Glutamatergic neuron (in vitro differentiated cells): ENCODE results near the gene PEX10. TPM values are rescaled to one million over a fixed set of nuclear protein-coding genes. Genes with fewer than 3 reads are reported as not detected.

Source experiments
- DNase-seq: peaks from one replicate; pipeline ENCODE4 v3.0.0; 2022
- H3K27ac Mint-ChIP-seq: one replicate; pipeline ENCODE4 v1.8.0; 2020; ENCODE audit warnings: mild to moderate bottlenecking, mixed read lengths, inconsistent platforms; ENCODE audit not compliant: unreplicated experiment
- H3K27me3 Mint-ChIP-seq: one replicate; pipeline ENCODE4 v1.8.0; 2020; ENCODE audit warnings: mild to moderate bottlenecking, moderate library complexity, mixed read lengths, inconsistent platforms; ENCODE audit not compliant: unreplicated experiment
- H3K36me3 Mint-ChIP-seq: one replicate; pipeline ENCODE4 v1.8.0; 2020; ENCODE audit warnings: mild to moderate bottlenecking, mixed read lengths, inconsistent platforms; ENCODE audit not compliant: unreplicated experiment
- H3K4me1 Mint-ChIP-seq: one replicate; pipeline ENCODE4 v1.8.0; 2020; ENCODE audit warnings: mild to moderate bottlenecking, low read depth, mixed read lengths, inconsistent platforms; ENCODE audit not compliant: unreplicated experiment
- H3K4me3 Mint-ChIP-seq: one replicate; pipeline ENCODE4 v1.8.0; 2020; ENCODE audit warnings: mild to moderate bottlenecking, mixed read lengths, inconsistent platforms; ENCODE audit not compliant: unreplicated experiment
- H3K9me3 Mint-ChIP-seq: one replicate; pipeline ENCODE4 v1.8.0; 2020; ENCODE audit warnings: mild to moderate bottlenecking, moderate library complexity, mixed read lengths, inconsistent platforms; ENCODE audit not compliant: unreplicated experiment
- total RNA-seq: library from RNA; stranded (reverse); fragmentation: NEBNext Ultra II Directional; extraction: Animal tissue kit (Norgen Biotek cat#: 25700); gene quantifications from one replicate; pipeline ENCODE4 v1.2.1, GENCODE V29; 2021; ENCODE audit not compliant: unreplicated experiment
- TF ChIP-seq, protein P1 (sequence below): fragments of 200-600 bp; sonication (generic); IDR thresholded peaks from one replicate; pipeline ENCODE4 v1.5.0; 2021; ENCODE audit not compliant: partially characterized antibody, unreplicated experiment

Gene PEX10
- total RNA-seq, 1 donor from 2014 or later: 14.0 TPM

GRCh38 chr1:2439369-2439768, 27.0 kb upstream of the PEX10 start:
- Mint-ChIP-seq H3K27me3 (peaks cover 4% of the 10 kb centered on the region), H3K36me3 (no peaks in the 10 kb centered on the region), H3K9me3 (peaks cover 4% of the 10 kb centered on the region), H3K4me3 (no peak overlapping the region), H3K27ac (peak overlapping the region; percentile 72), H3K4me1 (peaks cover 11% of the 10 kb centered on the region)
- TF ChIP-seq, protein P1, sequence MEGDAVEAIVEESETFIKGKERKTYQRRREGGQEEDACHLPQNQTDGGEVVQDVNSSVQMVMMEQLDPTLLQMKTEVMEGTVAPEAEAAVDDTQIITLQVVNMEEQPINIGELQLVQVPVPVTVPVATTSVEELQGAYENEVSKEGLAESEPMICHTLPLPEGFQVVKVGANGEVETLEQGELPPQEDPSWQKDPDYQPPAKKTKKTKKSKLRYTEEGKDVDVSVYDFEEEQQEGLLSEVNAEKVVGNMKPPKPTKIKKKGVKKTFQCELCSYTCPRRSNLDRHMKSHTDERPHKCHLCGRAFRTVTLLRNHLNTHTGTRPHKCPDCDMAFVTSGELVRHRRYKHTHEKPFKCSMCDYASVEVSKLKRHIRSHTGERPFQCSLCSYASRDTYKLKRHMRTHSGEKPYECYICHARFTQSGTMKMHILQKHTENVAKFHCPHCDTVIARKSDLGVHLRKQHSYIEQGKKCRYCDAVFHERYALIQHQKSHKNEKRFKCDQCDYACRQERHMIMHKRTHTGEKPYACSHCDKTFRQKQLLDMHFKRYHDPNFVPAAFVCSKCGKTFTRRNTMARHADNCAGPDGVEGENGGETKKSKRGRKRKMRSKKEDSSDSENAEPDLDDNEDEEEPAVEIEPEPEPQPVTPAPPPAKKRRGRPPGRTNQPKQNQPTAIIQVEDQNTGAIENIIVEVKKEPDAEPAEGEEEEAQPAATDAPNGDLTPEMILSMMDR: no peak
- DNase-seq: peak; percentile 56

- H3K36me3 Mint-ChIP-seq: no peaks in the 10 kb centered on the region
- no peak overlapping the region for H3K27ac Mint-ChIP-seq
- H3K4me3 Mint-ChIP-seq: no peak overlapping the region
- peaks cover 11% of the 10 kb centered on the region for H3K4me1 Mint-ChIP-seq
- H3K9me3 Mint-ChIP-seq: peaks cover 4% of the 10 kb centered on the region
- DNase-seq: no peak
- TF ChIP-seq, protein P1: no peak
- peaks cover 4% of the 10 kb centered on the region for H3K27me3 Mint-ChIP-seq
Observed at GRCh38 chr1:2438641-2439040, 26.3 kb upstream of the PEX10 start.

- no peak overlapping the region for H3K27ac Mint-ChIP-seq
- no peak for DNase-seq
- TF ChIP-seq, protein P1: no peak
- peaks cover 14% of the 10 kb centered on the region for H3K4me1 Mint-ChIP-seq
- peaks cover 4% of the 10 kb centered on the region for H3K27me3 Mint-ChIP-seq
- H3K4me3 Mint-ChIP-seq: peak overlapping the region; percentile 20
- H3K36me3 Mint-ChIP-seq: no peaks in the 10 kb centered on the region
- peaks cover 6% of the 10 kb centered on the region for H3K9me3 Mint-ChIP-seq
Observed at GRCh38 chr1:2438038-2438437, 25.7 kb upstream of the PEX10 start.

GRCh38 chr1:2437617-2438016, 25.3 kb upstream of the PEX10 start:
- TF ChIP-seq, protein P1: no peak
- DNase-seq: no peak
- H3K4me1 Mint-ChIP-seq: peaks cover 15% of the 10 kb centered on the region
- peaks cover 6% of the 10 kb centered on the region for H3K9me3 Mint-ChIP-seq
- H3K27me3 Mint-ChIP-seq: peaks cover 4% of the 10 kb centered on the region
- no peak overlapping the region for H3K27ac Mint-ChIP-seq
- no peaks in the 10 kb centered on the region for H3K36me3 Mint-ChIP-seq
- H3K4me3 Mint-ChIP-seq: no peak overlapping the region

- Mint-ChIP-seq H3K4me3 (no peak overlapping the region), H3K36me3 (no peaks in the 10 kb centered on the region), H3K9me3 (peaks cover 6% of the 10 kb centered on the region), H3K27ac (no peak overlapping the region), H3K27me3 (peaks cover 4% of the 10 kb centered on the region), H3K4me1 (peaks cover 15% of the 10 kb centered on the region)
- TF ChIP-seq, protein P1: no peak
- no peak for DNase-seq
Observed at GRCh38 chr1:2436876-2437275, 24.5 kb upstream of the PEX10 start.
